Mesendoderm (in vitro differentiated cells): ENCODE measurements around the gene PPP1R1C.

Experiments
- DNase-seq: peaks from one replicate; pipeline ENCODE4 v3.0.0; 2013
- H2AK5ac ChIP-seq: 2 replicates; pipeline ENCODE4 v1.6.1; 2013; ENCODE audit warnings: low read length, inconsistent platforms
- H2BK120ac ChIP-seq: 2 replicates; pipeline ENCODE4 v1.6.1; 2013; ENCODE audit warnings: low read depth, mild to moderate bottlenecking, low read length, moderate library complexity, mixed read lengths
- H2BK15ac ChIP-seq: replicated peaks from 2 replicates; pipeline ENCODE4 v1.6.1; 2013; ENCODE audit warnings: low read depth, mild to moderate bottlenecking, moderate library complexity
- H2BK5ac ChIP-seq: 2 replicates; pipeline ENCODE4 v1.6.1; 2013; ENCODE audit warnings: low read length, inconsistent platforms
- H3K18ac ChIP-seq: 2 replicates; pipeline ENCODE4 v1.6.1; 2013; ENCODE audit warnings: mild to moderate bottlenecking, low read length, mixed read lengths
- H3K23ac ChIP-seq: one replicate; pipeline ENCODE4 v1.6.1; 2013; ENCODE audit warnings: low read length
- H3K27ac ChIP-seq: 2 replicates; pipeline ENCODE4 v1.5.1; 2013; ENCODE audit warnings: low read depth, mild to moderate bottlenecking, inconsistent platforms, low read length, moderate library complexity
- H3K27me3 ChIP-seq: 2 replicates; pipeline ENCODE4 v1.6.1; 2013; ENCODE audit warnings: low read length, control low read depth, mild to moderate bottlenecking, inconsistent platforms; ENCODE audit not compliant: insufficient read depth, poor library complexity
- H3K36me3 ChIP-seq: 2 replicates; pipeline ENCODE4 v1.6.1; 2013; ENCODE audit warnings: low read length, inconsistent platforms; ENCODE audit not compliant: control insufficient read depth, insufficient read depth
- H3K4ac ChIP-seq: one replicate; pipeline ENCODE4 v1.6.1; 2013; ENCODE audit warnings: low read depth, mild to moderate bottlenecking, low read length, moderate library complexity
- H3K4me1 ChIP-seq: 2 replicates; pipeline ENCODE4 v1.6.1; 2013; ENCODE audit warnings: low read depth, low read length, inconsistent platforms; ENCODE audit not compliant: control insufficient read depth
- H3K4me2 ChIP-seq: 2 replicates; pipeline ENCODE4 v1.6.1; 2013; ENCODE audit warnings: low read length
- H3K4me3 ChIP-seq: 2 replicates; pipeline ENCODE4 v1.5.1; 2013; ENCODE audit warnings: mild to moderate bottlenecking, low read length
- H3K56ac ChIP-seq: one replicate; pipeline ENCODE4 v1.6.1; 2013; ENCODE audit warnings: low read length
- H3K79me1 ChIP-seq: 2 replicates; pipeline ENCODE4 v1.6.1; 2013; ENCODE audit warnings: low read length, inconsistent platforms
- H3K79me2 ChIP-seq: 2 replicates; pipeline ENCODE4 v1.6.1; 2013; ENCODE audit warnings: mild to moderate bottlenecking, low read length; ENCODE audit not compliant: control insufficient read depth, insufficient read depth
- H3K9ac ChIP-seq: 2 replicates; pipeline ENCODE4 v1.6.1; 2013; ENCODE audit warnings: low read length, inconsistent platforms
- H4K5ac ChIP-seq: one replicate; pipeline ENCODE4 v1.6.1; 2013; ENCODE audit warnings: low read length
- H4K8ac ChIP-seq: one replicate; pipeline ENCODE4 v1.6.1; 2013; ENCODE audit warnings: low read depth, mild to moderate bottlenecking, control low read depth, low read length, moderate library complexity
- WGBS: extraction: QIAGEN DNeasy Blood & Tissue Kit; methylation state at CpG from one replicate; pipeline ENCODE4 v1.1.7; 2013; ENCODE audit warnings: low lambda C conversion rate, missing lambda C conversion rate; ENCODE audit not compliant: insufficient coverage; ENCODE audit errors: extremely low coverage; 5-methylcytosine and 5-hydroxymethylcytosine counted together

PPP1R1C gene

DNA sequence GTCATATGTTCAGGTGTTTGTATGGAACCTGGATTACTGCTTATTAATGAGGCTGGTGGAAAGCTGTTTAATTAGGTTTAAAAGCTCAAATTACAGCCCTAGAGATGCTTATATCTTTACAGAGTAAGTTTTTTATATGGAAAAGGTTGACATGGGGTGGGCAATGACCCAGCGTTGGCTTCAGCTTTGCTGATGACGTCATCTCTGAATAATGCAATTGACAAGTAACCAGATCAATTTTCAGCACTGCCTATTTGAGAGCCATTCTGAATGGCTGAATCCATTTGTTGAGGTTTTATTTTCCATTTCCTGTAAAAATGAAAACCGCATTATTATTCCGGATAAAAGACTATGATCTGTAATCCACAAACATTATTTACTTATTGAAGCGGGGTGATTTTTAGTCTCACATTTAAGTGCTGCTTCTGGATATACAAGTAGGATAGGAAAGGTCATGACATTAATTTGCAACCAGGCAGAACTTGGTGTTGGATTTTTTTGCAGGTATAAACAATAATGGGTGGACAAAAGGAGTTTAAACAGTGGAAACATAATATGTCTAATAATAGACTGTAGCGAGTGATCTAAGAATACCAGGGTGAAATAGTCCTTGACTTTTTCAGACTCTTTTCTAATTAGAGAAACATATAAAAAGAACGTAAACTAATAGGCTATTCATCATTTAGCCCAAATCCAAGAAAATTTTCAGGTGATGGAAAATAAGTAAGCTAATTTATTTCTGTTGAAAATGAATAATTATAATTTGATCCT, 2.7 kb downstream of the PPP1R1C start:
- Histone ChIP-seq H3K4me1 (no peaks in the 10 kb centered on the region), H3K27me3 (no peaks in the 10 kb centered on the region), H3K27ac (no peak overlapping the region), H4K8ac (no peak overlapping the region), H4K5ac (no peak overlapping the region), H3K79me1 (no peaks in the 10 kb centered on the region), H3K23ac (no peak overlapping the region), H2BK15ac (no peak overlapping the region), H3K56ac (no peak overlapping the region), H3K18ac (no peak overlapping the region), H3K4me2 (no peak overlapping the region), H3K79me2 (no peaks in the 10 kb centered on the region), H2BK120ac (no peak overlapping the region), H3K4ac (no peak overlapping the region), H3K36me3 (no peaks in the 10 kb centered on the region), H2AK5ac (no peak overlapping the region), H2BK5ac (no peak overlapping the region), H3K9ac (no peak overlapping the region), H3K4me3 (no peak overlapping the region)
- WGBS, result no CpG with 5 or more reads among the region's 7 CpGs
- peak; percentile 33 for DNase-seq

DNA sequence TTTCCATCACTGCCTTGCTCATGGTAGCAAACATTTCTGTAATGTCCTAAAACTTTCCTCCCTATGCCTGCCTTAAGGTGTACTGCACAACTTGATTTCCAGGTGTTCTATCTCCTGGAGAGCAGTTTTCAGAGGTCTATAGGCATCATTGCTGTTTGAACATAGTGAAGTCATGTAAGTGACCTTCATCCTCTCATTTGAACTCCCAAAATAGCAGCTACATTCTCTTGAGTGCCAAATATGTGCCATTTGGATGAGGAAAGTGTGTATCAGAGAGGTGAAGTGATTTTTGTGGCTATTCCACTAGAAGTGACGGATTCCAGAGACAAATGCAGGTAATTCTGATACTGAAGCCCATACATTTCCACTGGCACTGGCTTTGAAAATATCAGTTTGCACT, 3.4 kb downstream of the PPP1R1C start:
- WGBS, result no CpG with 5 or more reads among the region's 1 CpG
- H2AK5ac ChIP-seq, result no peak overlapping the region
- no peak overlapping the region for H3K27ac ChIP-seq
- no peak overlapping the region for H2BK120ac ChIP-seq
- H2BK15ac ChIP-seq, result no peak overlapping the region
- no peaks in the 10 kb centered on the region for H3K36me3 ChIP-seq
- H3K9ac ChIP-seq, result no peak overlapping the region
- no peak overlapping the region for H3K4me3 ChIP-seq
- no peak overlapping the region for H3K56ac ChIP-seq
- H2BK5ac ChIP-seq, result no peak overlapping the region
- H3K79me1 ChIP-seq, result no peaks in the 10 kb centered on the region
- no peaks in the 10 kb centered on the region for H3K27me3 ChIP-seq
- no peak overlapping the region for H4K5ac ChIP-seq
- H4K8ac ChIP-seq, result no peak overlapping the region
- H3K4me1 ChIP-seq, result no peaks in the 10 kb centered on the region
- no peak overlapping the region for H3K23ac ChIP-seq
- no peaks in the 10 kb centered on the region for H3K79me2 ChIP-seq
- no peak for DNase-seq
- H3K4ac ChIP-seq, result no peak overlapping the region
- H3K18ac ChIP-seq, result no peak overlapping the region
- H3K4me2 ChIP-seq, result no peak overlapping the region

DNA sequence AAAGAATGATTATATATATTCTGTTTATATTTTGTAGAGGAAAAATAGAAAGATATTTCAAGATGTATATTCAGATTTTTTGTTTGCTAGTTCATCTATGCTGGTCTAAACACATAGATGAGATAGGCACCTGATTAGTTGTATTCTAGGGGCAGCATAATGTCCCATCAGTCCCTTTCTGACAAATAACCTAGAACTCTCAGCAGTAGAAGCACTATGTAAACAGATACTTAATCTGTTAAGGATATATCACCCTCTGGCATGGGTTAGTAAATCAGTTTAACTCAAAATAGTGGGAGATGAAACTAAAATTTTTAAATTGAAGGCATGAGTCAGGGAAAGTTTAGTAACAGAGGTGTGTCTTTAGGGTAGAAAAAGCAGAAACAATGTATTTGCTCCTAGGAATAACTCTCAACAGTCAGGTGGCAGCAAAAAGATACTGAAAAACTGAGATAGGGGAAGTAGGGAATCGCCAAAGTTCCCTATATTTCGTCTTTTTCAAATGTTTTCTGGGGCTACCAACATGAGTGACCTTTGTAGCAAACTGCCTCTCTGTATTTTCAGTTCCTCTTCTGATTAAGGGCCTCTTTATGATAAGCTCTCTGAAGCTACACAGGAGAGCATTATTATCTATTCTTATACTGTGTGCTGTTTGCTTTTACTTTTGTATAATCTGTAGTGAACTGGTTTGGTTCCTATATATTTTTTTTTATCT, 5.7 kb downstream of the PPP1R1C start:
- Histone ChIP-seq H3K9ac (no peak overlapping the region), H2BK15ac (no peak overlapping the region), H4K8ac (no peak overlapping the region), H3K79me1 (no peaks in the 10 kb centered on the region), H2BK5ac (no peak overlapping the region), H3K36me3 (no peaks in the 10 kb centered on the region), H3K4me1 (no peaks in the 10 kb centered on the region), H2AK5ac (no peak overlapping the region), H3K23ac (no peak overlapping the region), H4K5ac (no peak overlapping the region), H3K56ac (no peak overlapping the region), H3K79me2 (no peaks in the 10 kb centered on the region), H2BK120ac (no peak overlapping the region), H3K4me2 (no peak overlapping the region), H3K27me3 (no peaks in the 10 kb centered on the region), H3K4me3 (no peak overlapping the region), H3K18ac (no peak overlapping the region), H3K27ac (no peak overlapping the region), H3K4ac (no peak overlapping the region)
- no peak for DNase-seq
- WGBS, result no CpG with 5 or more reads among the region's 2 CpGs

DNA sequence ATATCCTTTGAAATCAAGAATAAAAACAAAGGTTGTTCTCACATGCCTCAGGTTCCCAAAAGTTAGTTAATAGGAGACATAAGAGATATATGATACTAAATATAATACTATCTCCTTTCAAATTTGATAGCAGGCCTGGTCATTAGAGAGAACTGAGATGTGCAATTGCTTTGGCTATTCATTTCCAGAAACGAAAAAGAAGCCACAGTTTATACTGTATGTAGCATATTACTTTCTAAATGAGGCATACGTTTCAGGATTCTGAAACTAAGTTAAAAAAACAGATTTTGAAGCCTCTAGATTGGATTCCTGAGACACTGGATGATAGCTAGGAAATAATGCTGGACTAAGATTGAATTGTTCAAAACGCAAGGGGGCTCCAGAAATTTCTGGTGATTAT, 7.1 kb downstream of the PPP1R1C start:
- no peak overlapping the region for H4K5ac ChIP-seq
- H2AK5ac ChIP-seq, result no peak overlapping the region
- H3K4ac ChIP-seq, result no peak overlapping the region
- H3K56ac ChIP-seq, result no peak overlapping the region
- H2BK5ac ChIP-seq, result no peak overlapping the region
- no peak overlapping the region for H2BK120ac ChIP-seq
- H3K4me1 ChIP-seq, result no peaks in the 10 kb centered on the region
- H3K27ac ChIP-seq, result no peak overlapping the region
- no peak overlapping the region for H3K9ac ChIP-seq
- no peak overlapping the region for H2BK15ac ChIP-seq
- no peaks in the 10 kb centered on the region for H3K79me1 ChIP-seq
- H3K4me2 ChIP-seq, result no peak overlapping the region
- no peaks in the 10 kb centered on the region for H3K27me3 ChIP-seq
- no peak overlapping the region for H3K18ac ChIP-seq
- no CpG with 5 or more reads among the region's 3 CpGs for WGBS
- H3K36me3 ChIP-seq, result no peaks in the 10 kb centered on the region
- DNase-seq, result no peak
- no peaks in the 10 kb centered on the region for H3K79me2 ChIP-seq
- no peak overlapping the region for H3K23ac ChIP-seq
- H4K8ac ChIP-seq, result no peak overlapping the region
- no peak overlapping the region for H3K4me3 ChIP-seq

DNA sequence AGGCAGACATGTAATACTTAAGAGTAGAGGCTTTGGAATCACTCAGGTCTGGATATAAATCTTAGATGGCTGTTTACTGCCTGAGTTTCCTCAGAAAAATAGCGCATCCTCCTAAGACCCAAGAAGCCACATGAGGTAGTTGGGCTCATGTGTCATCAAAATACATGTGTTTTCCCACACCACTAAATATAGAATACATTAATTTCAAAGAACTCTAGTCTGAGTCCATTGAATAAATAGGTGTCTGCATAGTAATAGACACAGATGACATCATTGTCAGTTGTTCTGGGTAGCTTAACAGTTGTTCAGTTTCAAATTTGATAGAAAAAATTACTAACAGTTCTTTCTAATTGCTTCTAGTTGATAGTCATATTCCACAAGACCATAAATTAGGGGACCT, 9.6 kb downstream of the PPP1R1C start:
- H2AK5ac ChIP-seq, result no peak overlapping the region

More for the DNA sequence above, 9.6 kb downstream of the PPP1R1C start:
- WGBS, result no CpG with 5 or more reads among the region's 1 CpG
- Histone ChIP-seq H3K79me1 (no peaks in the 10 kb centered on the region), H3K36me3 (no peaks in the 10 kb centered on the region), H3K79me2 (no peaks in the 10 kb centered on the region), H2BK120ac (no peak overlapping the region), H3K23ac (no peak overlapping the region), H3K18ac (no peak overlapping the region), H4K5ac (no peak overlapping the region), H3K56ac (no peak overlapping the region), H2BK5ac (no peak overlapping the region), H3K4me1 (no peaks in the 10 kb centered on the region), H3K9ac (no peak overlapping the region), H3K27me3 (no peaks in the 10 kb centered on the region), H3K4ac (no peak overlapping the region), H3K4me3 (no peak overlapping the region), H2BK15ac (no peak overlapping the region), H3K27ac (no peak overlapping the region), H4K8ac (no peak overlapping the region), H3K4me2 (no peak overlapping the region)
- DNase-seq, result no peak
